Stimulated activated effector memory CD8-positive, alpha-beta T cell treated with anti-CD3 and anti-CD28 coated beads, Interleukin-12 subunit alpha, Interleukin-12 subunit beta, amount 100 ng/mL, for 72 hours (primary cell): ENCODE results near the gene GNA14.

Experiments used
- ATAC-seq: fragments of 150-1000 bp; cut with Tn5 transposase; 2 replicates; pipeline ENCODE4 v1.10.0; 2021
- DNase-seq, 2 donors: peaks; one replicate each; pipeline ENCODE4 v3.0.0; 2021 to 2022; ENCODE audit warnings: low spot score in 2 of 2
- H3K27ac Mint-ChIP-seq: one replicate; pipeline ENCODE4 v1.8.0; 2022; ENCODE audit warnings: mild to moderate bottlenecking, mixed read lengths
- H3K36me3 Mint-ChIP-seq: one replicate; pipeline ENCODE4 v1.8.0; 2022; ENCODE audit warnings: mild to moderate bottlenecking, mixed read lengths
- H3K4me1 Mint-ChIP-seq: one replicate; pipeline ENCODE4 v1.8.0; 2022; ENCODE audit warnings: mixed read lengths
- H3K4me3 Mint-ChIP-seq: one replicate; pipeline ENCODE4 v1.8.0; 2022; ENCODE audit warnings: mild to moderate bottlenecking, mixed read lengths
- H3K9me3 Mint-ChIP-seq: one replicate; pipeline ENCODE4 v1.8.0; 2022; ENCODE audit warnings: mixed read lengths

Gene GNA14

GRCh38 chr9:77602852-77603251 is 45.3 kb downstream of the GNA14 start:
- H3K36me3 Mint-ChIP-seq, result no peaks in the 10 kb centered on the region
- DNase-seq (no peak), ATAC-seq (no peak)
- H3K4me1 Mint-ChIP-seq, result no peaks in the 10 kb centered on the region
- H3K9me3 Mint-ChIP-seq, result no peaks in the 10 kb centered on the region
- no peak overlapping the region for H3K4me3 Mint-ChIP-seq
- H3K27ac Mint-ChIP-seq, result no peak overlapping the region

GRCh38 chr9:77601476-77602099 is 46.5 kb downstream of the GNA14 start:
- Mint-ChIP-seq H3K27ac (no peak overlapping the region), H3K4me1 (no peaks in the 10 kb centered on the region), H3K4me3 (no peak overlapping the region), H3K36me3 (no peaks in the 10 kb centered on the region), H3K9me3 (no peaks in the 10 kb centered on the region)
- ATAC-seq (no peak), DNase-seq (no peak)

- no peaks in the 10 kb centered on the region for H3K4me1 Mint-ChIP-seq
- DNase-seq (no peak), ATAC-seq (no peak)
- no peaks in the 10 kb centered on the region for H3K36me3 Mint-ChIP-seq
- no peak overlapping the region for H3K4me3 Mint-ChIP-seq
- H3K27ac Mint-ChIP-seq, result no peak overlapping the region
- no peaks in the 10 kb centered on the region for H3K9me3 Mint-ChIP-seq
These were observed 47.3 kb downstream of the GNA14 start for GRCh38 chr9:77600810-77601209.

- no peak for ATAC-seq
- no peaks in the 10 kb centered on the region for H3K36me3 Mint-ChIP-seq
- H3K27ac Mint-ChIP-seq, result no peak overlapping the region
- no peak overlapping the region for H3K4me3 Mint-ChIP-seq
- no peaks in the 10 kb centered on the region for H3K9me3 Mint-ChIP-seq
- DNase-seq, result no peak
- no peaks in the 10 kb centered on the region for H3K4me1 Mint-ChIP-seq
These were observed 48.6 kb downstream of the GNA14 start for GRCh38 chr9:77599492-77599891.

- DNase-seq (no peak), ATAC-seq (no peak)
- Mint-ChIP-seq H3K4me1 (no peaks in the 10 kb centered on the region), H3K4me3 (no peak overlapping the region), H3K27ac (no peak overlapping the region), H3K36me3 (no peaks in the 10 kb centered on the region), H3K9me3 (no peaks in the 10 kb centered on the region)
These were observed 49.1 kb downstream of the GNA14 start for GRCh38 chr9:77598991-77599390.

GRCh38 chr9:77598524-77598923 is 49.6 kb downstream of the GNA14 start:
- no peaks in the 10 kb centered on the region for H3K36me3 Mint-ChIP-seq
- H3K4me3 Mint-ChIP-seq, result no peak overlapping the region
- no peak overlapping the region for H3K27ac Mint-ChIP-seq
- no peaks in the 10 kb centered on the region for H3K4me1 Mint-ChIP-seq
- ATAC-seq (no peak), DNase-seq (no peak)
- H3K9me3 Mint-ChIP-seq, result no peaks in the 10 kb centered on the region

GRCh38 chr9:77597057-77597456 is 51.1 kb downstream of the GNA14 start:
- DNase-seq (no peak), ATAC-seq (no peak)
- Mint-ChIP-seq H3K9me3 (no peaks in the 10 kb centered on the region), H3K4me1 (no peaks in the 10 kb centered on the region), H3K36me3 (no peaks in the 10 kb centered on the region), H3K4me3 (no peak overlapping the region), H3K27ac (no peak overlapping the region)

- no peak overlapping the region for H3K27ac Mint-ChIP-seq
- DNase-seq (no peak), ATAC-seq (no peak)
- no peaks in the 10 kb centered on the region for H3K4me1 Mint-ChIP-seq
- no peaks in the 10 kb centered on the region for H3K36me3 Mint-ChIP-seq
- H3K4me3 Mint-ChIP-seq, result no peak overlapping the region
- no peaks in the 10 kb centered on the region for H3K9me3 Mint-ChIP-seq
These were observed 52.6 kb downstream of the GNA14 start for GRCh38 chr9:77595426-77596095.

- H3K36me3 Mint-ChIP-seq, result no peaks in the 10 kb centered on the region
- H3K4me3 Mint-ChIP-seq, result no peak overlapping the region
- H3K27ac Mint-ChIP-seq, result no peak overlapping the region
- ATAC-seq (no peak), DNase-seq (no peak)
- H3K9me3 Mint-ChIP-seq, result no peaks in the 10 kb centered on the region
- no peaks in the 10 kb centered on the region for H3K4me1 Mint-ChIP-seq
These were observed 53.2 kb downstream of the GNA14 start for GRCh38 chr9:77594963-77595362.

GRCh38 chr9:77593528-77593927 is 54.6 kb downstream of the GNA14 start:
- Mint-ChIP-seq H3K9me3 (no peaks in the 10 kb centered on the region), H3K27ac (no peak overlapping the region), H3K4me1 (no peaks in the 10 kb centered on the region), H3K4me3 (no peak overlapping the region), H3K36me3 (no peaks in the 10 kb centered on the region)
- DNase-seq, result no peak
- no peak for ATAC-seq

- H3K4me3 Mint-ChIP-seq, result no peak overlapping the region
- no peak overlapping the region for H3K27ac Mint-ChIP-seq
- no peak for ATAC-seq
- no peaks in the 10 kb centered on the region for H3K9me3 Mint-ChIP-seq
- H3K4me1 Mint-ChIP-seq, result no peaks in the 10 kb centered on the region
- no peak for DNase-seq
- H3K36me3 Mint-ChIP-seq, result no peaks in the 10 kb centered on the region
These were observed 55.6 kb downstream of the GNA14 start for GRCh38 chr9:77592476-77592875.

GRCh38 chr9:77589046-77589795 is 58.9 kb downstream of the GNA14 start:
- DNase-seq, result no peak

GRCh38 chr9:77588271-77588937 is 59.7 kb downstream of the GNA14 start:
- no peaks in the 10 kb centered on the region for H3K4me1 Mint-ChIP-seq
- no peaks in the 10 kb centered on the region for H3K36me3 Mint-ChIP-seq
- DNase-seq (no peak), ATAC-seq (no peak)
- H3K4me3 Mint-ChIP-seq, result no peak overlapping the region
- no peaks in the 10 kb centered on the region for H3K9me3 Mint-ChIP-seq
- no peak overlapping the region for H3K27ac Mint-ChIP-seq

More at GRCh38 chr9:77589046-77589795, 58.9 kb downstream of the GNA14 start:
- Mint-ChIP-seq H3K4me3 (no peak overlapping the region), H3K9me3 (no peaks in the 10 kb centered on the region), H3K27ac (no peak overlapping the region), H3K4me1 (no peaks in the 10 kb centered on the region), H3K36me3 (no peaks in the 10 kb centered on the region)
- ATAC-seq, result no peak

- ATAC-seq, result no peak
These were observed 60.3 kb downstream of the GNA14 start for GRCh38 chr9:77587851-77588250.

GRCh38 chr9:77587042-77587441 is 61.1 kb downstream of the GNA14 start:
- no peak for DNase-seq
- Mint-ChIP-seq H3K36me3 (no peaks in the 10 kb centered on the region), H3K9me3 (no peaks in the 10 kb centered on the region), H3K27ac (no peak overlapping the region), H3K4me3 (no peak overlapping the region), H3K4me1 (no peaks in the 10 kb centered on the region)
- no peak for ATAC-seq

More at GRCh38 chr9:77587851-77588250, 60.3 kb downstream of the GNA14 start:
- Mint-ChIP-seq H3K4me3 (no peak overlapping the region), H3K9me3 (no peaks in the 10 kb centered on the region), H3K36me3 (no peaks in the 10 kb centered on the region), H3K27ac (no peak overlapping the region), H3K4me1 (no peaks in the 10 kb centered on the region)
- DNase-seq, result no peak
